ENCODE measurements around the gene WNK2.
"Not testable (repeated sequence)": the region's sequence is repeated elsewhere in the genome, so short reads cannot be mapped to it uniquely, and the experiment has no call there.

Gene WNK2

DNA sequence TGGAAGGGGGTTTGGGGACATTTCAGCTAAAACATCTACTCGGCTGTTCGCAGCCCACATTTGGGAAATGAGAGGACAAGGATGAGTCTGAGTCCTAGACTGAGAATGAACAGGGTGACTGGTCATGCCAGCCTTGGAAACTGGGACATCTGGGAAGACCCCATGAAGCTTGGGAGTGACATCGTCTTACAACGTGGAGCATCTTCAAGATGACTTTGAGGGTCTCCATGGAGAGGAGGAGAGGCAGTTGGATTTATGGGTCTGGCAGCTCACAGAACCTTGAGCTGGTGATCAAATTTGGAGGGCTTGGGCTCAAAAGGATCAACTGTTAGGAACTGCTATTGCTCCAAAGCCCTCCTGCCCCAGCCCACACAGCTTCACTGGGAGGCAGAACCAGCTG, 182.5 kb downstream of the WNK2 start:
- not testable (repeated sequence) for DNase-seq (ENCODE audit: low read depth, low spot score)

DNA sequence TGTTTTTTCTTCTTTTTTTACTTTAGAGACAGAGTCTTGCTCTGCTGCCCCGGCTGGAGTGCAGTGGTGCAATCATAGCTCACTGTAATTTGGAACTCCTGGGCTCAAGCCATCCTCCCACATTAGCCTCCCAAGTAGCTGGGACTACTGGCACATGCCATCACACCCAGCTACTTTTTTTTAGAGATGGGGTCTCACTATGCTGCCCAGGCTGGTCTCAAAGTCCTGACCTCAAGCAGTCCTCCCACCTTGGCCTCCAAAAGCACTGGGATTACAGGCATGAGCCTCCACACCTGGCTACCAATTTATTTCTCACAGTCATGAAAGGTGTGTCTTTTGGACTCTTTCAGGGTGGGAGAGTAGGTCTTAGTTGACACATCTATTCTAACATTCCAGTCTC, 184.5 kb downstream of the WNK2 start:
- no peak for DNase-seq (ENCODE audit: low read depth, low spot score)

DNA sequence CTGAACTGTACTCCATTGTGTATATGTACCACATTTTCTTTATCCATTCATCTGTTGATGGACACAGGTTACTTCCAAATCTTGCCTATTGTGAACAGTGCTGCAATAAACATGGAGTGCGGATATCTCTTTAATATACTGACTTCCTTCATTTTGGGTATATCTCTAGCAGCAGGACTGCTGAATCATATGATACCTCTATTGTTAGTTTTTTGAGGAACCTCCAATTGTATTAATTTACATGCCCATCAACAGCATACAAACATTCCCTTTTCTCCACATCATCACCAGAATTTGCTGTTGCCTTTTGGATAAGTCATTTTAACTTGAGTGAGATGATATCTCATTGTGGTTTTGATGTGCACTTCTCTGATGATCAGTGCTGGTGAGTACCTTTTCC, 185.7 kb downstream of the WNK2 start:
- no peak for DNase-seq (ENCODE audit: low read depth, low spot score)

All from iPS DF 19.7 (cell line).